NCI-H510A treated with DMSO at 0.1 percent for 48 hours (cell line): Measurements from ENCODE around the gene QRICH2.
"Not testable (repeated sequence)": the region's sequence is repeated elsewhere in the genome, so short reads cannot be mapped to it uniquely, and the experiment has no call there.

Experiments used
- DNase-seq: peaks from one replicate; lab custom pipeline; 2025; lab: John Stamatoyannopoulos, UW

The QRICH2 gene

DNA sequence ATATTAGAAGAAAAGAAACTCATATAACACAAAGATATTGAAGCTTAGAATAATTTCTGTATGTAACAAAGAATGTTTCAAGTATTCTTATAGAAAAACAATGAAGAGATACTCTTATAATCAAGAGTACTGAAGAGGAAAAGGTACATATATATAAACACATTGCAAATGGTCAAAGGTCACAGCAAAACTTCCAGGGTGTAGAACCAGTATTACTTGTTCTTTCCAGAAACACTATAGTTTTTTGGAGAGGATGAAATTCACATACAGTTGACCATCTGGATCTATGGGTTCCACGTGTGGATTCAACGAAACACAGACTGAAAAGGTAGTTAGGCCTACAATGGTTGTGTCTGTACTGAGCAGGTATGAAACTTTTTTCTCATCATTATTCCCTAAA lies 23.0 kb upstream of the QRICH2 start:
- DNase-seq, result no peak

DNA sequence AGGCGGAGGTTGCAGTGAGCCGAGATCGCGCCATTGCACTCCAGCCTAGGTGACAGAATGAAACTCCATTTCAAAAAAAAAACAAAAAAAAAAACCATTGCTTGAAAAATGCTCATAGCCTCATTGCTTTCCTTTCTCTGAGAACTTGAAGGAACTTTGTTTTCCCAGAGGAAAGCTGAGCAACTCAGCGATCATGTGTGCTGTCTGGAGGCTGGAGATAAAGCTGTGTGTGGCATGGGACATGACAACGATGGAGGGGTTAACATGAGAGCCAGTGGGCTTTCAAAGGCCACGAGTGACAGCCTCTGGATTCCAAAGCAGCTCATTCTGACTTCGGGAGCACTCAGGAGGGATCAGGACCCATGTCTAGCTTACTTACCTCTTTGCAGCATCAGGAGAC lies 21.6 kb upstream of the QRICH2 start:
- DNase-seq, result no peak

DNA sequence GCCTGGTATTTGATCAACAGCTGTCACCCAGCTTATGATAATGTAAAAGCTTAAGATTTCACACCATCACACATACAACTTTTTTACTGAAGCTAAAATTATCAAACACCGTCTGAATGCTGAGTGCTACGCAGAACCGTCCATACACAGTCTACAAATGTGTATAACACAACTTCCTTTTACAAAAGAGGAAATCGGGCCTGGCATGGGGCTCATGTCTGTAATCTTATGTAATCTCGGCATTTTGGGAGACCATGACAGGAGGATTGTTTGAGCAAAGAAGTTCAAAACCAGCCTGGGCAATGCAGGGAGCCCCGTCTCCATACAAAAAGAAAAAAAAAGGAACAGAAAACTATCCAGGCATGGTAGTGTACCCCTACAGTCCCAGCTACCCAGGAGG lies 19.6 kb upstream of the QRICH2 start:
- no peak for DNase-seq

DNA sequence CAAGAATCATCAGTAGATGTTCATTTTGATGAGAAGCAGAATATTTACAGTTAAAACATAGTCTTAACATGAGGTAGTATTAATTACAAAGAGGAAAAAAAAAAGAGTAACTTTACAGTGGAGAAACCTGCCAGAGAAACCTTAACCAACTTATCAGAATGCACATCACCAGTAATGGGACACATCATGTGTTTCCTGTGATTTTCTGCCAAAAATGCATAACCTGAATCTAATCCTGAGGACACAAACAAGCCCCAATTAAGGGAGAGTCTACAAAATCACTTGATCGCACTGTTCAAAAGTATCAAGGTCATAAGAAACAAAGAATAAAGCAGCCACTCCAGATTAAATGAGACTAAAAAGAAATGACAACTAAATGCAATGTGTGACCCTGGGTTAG lies 18.2 kb upstream of the QRICH2 start:
- no peak for DNase-seq

DNA sequence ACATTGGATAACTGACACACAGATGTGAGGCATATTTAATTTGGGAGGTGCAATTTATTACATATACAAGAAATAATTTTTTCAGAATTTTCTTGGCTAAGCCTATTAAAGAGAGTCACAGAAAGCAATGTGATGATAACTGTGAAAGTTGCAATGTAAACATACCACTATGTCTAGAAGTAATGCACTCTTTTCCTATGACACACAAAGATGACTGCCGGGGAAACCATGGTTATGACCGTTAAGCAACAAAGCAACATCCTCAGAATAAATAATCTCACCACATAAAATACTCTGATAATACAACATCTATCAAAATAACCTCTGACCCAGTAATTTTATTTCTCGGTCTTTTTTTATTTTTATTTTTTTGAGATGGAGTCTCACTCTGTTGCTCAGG lies 10.5 kb upstream of the QRICH2 start:
- no peak for DNase-seq

DNA sequence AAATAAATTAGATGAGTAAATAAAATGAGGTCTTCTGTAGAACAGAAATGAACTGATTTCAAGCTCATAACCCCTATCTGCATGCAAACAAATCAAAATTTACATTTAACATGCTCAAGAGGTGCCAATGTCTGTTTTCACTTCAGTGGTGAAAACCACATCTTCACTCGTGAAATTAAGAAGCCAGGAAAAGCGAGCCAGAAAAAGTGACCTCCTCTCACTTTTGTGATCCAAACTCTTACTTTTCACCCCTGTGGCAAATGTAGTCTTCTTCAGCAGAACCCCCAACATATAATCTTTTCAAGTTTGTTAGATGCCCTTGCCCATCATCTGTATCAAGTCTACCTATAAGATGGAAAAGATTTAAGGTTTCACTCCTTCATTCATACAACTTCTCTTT lies 9.5 kb upstream of the QRICH2 start:
- no peak for DNase-seq

DNA sequence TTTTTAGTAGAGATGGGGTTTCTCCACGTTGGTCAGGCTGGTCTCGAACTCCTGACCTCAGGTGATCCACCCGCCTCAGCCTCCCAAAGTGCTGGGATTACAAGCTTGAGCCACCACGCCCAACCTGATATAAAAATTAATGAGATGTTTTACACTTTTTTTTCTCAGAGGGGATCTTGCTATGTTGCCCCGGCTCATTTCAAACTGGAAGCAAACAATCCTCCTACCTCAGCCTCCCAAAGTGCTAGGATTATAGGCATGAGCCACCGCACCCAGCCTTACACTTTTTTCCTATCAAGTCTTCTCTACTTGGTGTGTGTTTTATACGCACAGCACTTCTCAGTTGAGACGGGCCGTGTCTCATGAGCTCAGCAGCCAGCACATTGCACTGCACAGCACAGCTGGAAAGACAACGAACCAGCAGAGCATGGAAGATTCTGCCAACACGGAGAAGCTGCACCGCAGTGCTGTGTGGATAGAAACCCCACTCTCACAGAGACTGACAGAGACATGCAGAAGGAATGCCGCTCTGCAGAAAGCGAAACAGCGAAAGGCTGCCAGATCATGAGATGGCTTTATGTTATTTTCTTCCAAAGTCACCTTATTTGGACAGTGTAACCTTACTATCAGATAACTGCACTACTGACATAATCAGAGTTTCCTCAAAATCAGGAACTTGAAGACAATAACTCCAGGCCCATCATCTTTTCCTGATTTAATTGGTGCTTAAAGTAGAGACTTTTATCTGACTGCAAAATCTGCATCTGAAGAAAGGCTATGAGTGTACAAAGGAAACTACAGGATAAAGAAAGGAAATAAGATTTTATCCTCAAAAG lies 6.5 kb upstream of the QRICH2 start:
- no peak for DNase-seq

DNA sequence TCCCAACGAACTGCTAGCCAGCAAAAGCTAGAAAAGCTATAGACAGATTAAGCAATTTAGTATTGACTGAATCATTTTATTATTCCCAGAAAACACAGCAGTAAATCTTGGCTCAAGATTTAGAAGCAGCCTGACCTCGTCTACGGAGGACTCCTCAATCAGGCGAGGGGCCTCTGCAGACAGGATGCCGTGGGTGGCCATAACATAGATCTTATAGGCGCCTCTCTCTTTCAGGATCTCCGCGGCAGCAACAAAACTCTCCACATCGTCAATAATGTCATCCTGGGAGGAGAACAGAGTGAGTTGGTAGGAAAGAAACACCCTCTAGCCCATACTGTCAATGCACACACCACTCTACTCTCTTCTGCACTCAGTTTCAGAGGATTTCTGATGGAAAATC lies 4.7 kb upstream of the QRICH2 start:
- DNase-seq, result no peak

DNA sequence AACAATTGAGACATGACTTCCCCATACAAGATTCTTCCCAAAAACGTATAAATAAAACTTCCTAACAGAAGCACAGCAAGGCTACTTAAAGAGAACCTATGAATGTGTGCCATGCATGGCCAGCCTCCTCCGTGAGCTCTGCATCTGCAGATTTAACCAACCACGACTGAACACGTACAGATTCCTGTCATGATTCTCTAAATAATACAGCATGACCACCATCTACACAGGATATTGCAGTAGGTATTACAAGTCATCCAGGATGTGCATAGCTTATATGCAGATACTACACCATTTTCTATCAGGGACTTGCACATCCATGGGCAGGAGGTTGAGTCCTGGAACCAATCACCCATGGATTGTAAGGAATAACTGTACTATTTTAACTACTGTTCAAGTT lies 1.4 kb upstream of the QRICH2 start:
- no peak for DNase-seq

DNA sequence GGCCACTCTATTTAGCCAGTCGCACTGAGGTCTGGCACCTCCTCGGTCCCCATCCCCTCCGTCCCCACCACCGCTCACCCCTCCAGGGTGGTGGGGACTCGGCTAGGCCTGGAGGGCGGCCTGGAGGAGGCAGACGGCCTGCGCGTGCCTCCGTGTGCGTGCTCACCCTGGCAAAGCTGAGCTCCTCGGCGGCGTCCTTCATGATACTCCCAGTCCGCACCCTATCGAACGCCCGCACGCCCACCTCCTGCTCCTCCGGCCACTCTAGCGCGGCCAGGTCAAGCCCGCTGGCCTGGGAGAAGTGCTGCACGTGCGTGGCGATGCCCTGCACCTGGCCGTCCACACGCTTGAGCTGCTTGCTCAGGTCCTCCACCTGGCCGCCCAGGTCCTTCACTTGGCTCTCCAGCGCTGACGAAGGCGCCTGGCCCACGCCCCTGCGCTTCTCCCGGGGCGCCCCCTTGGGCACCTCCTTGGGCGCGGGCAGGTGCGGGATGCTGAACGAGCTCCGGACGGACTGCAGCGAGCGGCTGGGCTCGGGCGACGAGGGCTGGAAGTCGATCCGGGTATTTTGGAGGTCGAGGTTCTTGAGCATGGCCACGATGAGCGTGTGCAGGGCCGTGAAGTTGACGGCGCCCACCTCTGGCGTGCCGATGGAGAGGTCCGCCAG lies 644 bp downstream of the QRICH2 start:
- DNase-seq, result no peak

DNA sequence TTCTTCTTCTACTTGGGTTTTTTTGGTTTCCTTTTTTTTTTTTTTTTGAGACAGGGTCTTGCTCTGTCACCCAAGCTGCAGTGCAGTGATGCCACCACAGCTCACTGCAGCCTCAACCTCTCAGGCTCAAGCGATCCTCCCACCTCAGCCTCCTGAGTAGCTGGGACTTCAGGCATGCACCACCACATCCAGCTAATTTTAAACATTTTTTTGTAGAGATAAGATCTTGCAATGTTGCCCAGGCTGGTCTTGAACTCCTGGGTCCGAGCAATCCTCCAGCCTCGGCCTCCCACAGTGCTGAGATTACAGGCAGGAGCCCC lies 3.0 kb downstream of the QRICH2 start:
- DNase-seq, result not testable (repeated sequence)

DNA sequence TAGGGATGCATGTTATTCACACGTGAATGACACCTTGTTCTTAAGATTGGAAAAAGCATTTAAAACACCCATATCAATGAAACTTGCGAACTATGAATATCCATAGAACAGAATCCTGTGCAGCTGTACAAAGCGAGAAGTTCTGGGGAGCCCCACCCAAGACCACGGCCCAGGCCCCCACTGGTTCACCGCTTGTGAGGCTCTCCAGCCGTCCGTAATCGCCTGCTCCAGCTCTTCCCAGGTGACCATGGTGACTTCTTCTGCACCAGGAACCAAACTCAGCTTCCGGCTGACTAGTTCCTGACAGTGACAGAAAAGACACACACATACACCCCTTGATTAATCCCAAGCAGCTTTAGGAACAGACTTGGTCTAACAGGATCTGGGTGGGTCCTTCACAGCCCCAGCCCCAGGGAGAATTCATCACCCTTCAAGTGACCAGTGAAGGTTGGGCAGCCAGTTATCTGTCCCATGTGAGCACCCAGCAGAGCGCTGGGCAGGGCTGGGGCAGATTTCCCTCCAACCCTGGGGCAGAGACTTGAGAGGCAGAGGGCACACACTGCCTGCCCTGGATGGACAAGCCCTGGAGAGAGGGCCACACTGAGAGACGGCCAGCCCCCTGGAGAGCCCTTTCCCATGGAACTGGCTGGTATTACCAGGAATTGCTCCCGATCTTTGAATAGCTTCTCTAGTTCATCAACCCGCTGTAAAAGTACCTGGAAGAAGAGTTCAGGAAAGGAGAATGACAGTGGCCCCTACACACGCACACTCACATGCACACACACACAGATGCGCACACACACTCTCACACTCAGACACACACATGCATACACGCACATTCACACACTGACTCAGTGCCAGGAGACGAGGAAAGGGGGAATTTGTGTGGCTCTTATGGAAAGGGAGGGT lies 3.6 kb downstream of the QRICH2 start:
- no peak for DNase-seq

DNA sequence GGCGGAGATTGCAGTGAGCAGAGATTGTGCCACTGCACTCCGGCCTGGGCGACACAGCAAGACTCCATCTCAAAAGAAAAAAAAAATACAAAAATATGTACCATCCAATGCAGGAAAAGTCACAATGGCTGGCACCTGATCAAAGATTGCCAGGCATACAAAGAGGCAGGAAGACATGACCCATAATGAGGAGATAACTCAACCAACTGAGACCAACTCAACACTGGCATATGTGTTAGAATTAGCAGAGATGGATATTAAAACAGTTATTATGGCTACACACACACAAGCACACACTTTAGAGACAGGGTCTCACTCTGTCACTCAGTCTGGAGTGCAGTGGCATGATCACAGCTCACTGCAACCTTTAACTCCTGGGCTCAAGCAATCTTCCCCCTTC lies 10.6 kb downstream of the QRICH2 start:
- DNase-seq, result no peak

DNA sequence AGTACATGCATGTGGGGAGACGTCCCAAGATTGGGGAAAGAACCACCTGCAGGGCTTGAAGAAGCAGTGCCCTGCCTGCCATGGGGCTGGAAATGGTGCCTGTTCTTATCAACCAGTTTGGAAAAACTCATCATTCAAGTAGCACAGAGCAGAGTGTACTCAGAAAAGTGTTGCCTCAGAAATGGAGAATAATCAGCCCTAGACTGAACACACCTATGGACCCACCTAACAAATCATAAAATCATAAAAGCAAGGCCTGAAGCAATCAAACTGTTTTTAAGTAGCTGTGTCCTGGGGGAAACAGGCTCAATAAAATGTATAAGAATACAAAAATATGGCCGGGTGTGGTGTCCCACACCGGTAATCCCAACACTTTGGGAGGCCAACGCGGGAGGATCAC lies 11.2 kb downstream of the QRICH2 start:
- DNase-seq, result no peak

DNA sequence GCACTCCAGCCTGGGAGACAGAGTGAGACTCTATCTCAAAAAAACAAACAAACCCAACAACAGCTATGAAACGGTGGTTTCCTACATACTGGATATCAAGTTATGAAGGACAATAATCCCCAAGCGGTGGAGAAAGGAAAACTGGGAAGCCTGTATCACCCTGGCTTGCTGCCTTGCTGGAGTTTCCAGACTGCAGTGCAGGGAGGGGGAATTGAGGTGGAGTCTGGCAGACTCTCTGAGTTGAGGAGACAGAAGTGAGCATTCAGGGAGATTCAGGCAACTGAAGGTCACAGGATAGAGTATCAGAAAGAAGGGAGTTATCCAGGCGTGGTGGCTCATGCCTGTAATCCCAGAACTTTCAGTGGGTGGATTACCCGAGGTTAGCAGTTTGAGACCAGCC lies 11.9 kb downstream of the QRICH2 start:
- DNase-seq, result no peak

DNA sequence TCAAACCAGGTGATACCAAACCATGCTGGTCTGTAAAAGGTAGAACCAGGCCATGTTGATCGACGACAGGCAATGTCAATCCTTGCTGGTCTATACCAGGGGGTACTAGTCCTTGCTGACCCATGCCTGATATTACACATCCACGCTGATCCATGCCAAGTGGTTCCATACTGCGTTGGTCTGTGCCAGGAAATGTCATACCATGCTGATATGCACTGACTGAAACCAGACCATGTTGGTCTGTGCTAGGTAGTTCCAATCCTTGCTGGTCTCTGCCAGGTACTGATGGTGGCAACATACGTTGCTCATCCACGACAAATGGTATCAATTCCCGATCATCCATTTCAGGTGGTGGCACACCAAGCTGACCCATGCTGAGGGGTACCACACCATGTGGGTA lies 15.0 kb downstream of the QRICH2 start:
- no peak for DNase-seq

DNA sequence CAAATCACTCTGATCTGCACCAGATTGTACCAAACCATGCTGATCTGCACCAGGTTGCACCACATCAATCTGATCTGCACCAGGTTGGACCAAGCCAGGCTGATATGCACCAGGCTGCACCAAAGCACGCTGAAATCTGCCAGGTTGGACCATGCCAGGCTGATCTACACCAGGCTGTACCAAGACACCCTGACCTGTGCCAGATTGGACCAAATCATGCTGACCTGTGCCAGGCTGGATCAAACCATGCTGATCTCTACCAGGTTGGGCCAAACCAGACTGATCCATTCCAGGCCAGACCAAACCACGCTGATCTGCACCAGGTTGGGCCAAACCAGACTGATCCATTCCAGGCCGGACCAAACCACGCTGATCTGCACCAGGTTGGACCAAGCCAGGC lies 15.5 kb downstream of the QRICH2 start:
- DNase-seq, result no peak

DNA sequence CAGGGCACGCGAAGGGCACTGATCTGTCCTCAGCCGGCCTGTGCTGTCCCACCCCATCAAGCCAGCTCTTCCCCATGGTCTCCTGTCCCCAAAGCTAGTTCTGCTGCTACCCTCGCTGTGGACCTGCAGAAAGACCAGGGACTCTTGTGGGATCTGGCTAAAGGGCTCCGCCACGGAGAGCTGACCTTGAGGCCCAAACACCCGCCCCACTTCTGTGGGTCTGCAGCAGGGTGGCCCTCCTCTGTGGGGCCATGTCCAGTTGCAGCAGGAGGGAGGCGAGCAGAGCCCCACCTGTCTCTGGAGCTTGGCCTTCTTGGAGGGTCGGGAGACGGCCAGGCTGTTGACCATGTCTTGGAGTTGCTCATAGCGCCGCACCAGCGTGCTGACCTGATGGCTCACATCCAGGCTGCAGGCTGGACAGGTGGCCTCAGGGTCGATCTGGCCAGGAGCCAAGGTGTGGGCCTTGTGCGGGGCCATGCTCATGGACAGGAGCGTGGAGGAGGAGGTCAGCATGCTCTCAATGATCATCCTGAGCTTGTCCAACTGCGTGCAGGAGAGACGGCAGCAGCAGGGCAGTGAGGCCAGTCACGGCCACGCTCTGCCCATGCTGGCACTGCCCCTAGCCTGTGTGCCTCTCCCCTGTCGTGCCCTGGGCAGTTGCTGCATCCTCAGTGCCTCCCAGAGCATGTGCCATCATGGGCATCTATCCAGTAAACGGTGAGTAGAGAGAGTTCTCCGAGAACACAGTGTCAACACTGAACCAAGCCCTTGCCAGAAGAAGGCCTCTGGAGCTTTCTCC lies 26.3 kb downstream of the QRICH2 start:
- DNase-seq, result no peak

DNA sequence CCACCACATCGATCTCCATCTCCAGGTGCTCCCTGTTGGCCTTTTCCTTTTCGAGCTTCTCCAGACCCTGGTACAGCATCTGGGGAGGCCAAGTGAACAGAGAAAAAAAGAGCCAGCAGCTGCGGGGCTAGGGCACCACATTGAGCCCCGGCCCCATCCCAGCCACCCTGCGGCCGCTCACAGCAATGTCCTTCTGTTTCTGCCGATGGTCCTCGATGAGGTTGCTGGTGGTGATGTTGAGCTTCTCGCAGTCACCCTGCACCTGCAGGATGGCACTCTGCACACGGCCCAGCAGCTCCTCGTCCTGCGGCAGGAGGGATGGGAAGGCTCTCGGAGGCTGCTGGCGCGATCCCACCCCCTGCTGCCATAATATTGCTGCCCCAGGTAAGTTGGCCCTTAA lies 27.4 kb downstream of the QRICH2 start:
- no peak for DNase-seq

DNA sequence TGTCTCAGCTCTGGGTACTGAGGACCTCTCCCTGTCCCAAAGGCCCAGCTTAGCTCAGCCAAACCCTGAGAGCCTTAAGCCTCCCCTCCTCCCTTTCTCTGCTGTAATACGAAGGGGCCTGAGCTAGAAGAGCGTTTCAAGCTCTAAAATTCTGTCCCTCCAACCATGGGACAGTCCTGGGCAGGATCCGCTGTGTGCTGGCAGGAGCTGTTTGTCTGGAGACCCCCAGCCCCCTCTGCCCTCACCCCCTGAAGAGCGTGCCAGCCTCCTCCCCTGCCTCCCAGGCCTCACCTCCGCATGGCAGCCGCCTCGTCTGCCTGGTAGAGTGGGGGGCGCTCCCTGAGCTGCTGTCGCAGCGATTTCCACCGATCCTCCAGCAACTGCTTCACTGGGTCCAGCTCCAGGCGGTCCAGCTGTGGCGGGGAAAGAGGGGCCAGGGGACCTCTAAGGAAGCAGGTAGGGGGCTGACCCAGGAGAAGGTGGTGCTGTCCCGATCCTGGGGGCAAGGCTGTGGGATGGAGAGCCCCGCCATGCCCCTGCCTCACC lies 28.3 kb downstream of the QRICH2 start:
- no peak for DNase-seq

DNA sequence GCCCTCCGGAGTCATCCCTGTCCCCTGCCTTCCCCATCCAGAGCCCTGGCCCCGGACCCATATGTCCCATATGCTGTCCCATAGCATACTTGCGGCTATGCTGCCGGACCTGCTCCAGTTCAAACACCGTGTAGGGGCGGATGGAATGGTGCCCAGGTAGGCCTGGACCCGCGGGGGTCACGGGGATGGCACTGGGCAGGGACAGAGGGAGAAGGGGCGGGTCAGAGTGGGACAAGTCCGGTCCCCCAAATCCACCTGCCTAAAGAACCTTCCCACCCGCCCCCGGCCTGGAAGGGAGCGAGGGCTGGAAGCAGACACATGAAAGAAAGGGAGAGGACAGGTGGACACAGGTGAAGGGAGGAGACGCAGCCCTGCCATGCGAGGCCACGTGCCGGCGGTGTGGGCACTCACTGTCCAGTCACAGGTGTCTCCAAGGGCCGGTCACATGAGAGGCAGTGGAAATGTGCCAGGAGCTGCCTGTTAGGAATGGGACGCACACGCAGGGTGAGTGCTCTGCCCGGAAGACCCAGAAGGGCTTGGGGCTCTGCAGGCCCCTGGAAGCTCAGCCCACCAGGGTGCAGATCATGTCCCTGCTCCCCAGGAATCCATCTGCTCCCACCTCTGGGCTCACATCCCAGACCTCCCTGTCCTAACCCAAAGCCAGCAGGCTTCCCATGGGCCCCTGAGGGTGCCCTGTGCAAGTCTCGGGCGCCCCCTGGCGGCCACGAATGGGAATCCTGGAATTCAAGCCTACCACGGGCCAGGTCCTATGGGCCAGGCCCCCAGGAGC lies 28.9 kb downstream of the QRICH2 start:
- DNase-seq, result peak; percentile 75
